Fibroblast of lung (primary cell): ENCODE data around the gene CDC25B. TPM values are rescaled to one million over a fixed set of nuclear protein-coding genes. Genes with fewer than 3 reads are reported as not detected.

ENCODE experiments used
- DNase-seq, 2 donors: peaks; one replicate each; pipeline versions ENCODE4 v3.0.0 to v3.0.0-alpha.2; 2010; ENCODE audit warnings: low read depth in 2 of 2
- H2AFZ ChIP-seq: 2 replicates; pipeline ENCODE4 v1.5.1; 2012; ENCODE audit warnings: low read length, control low read depth, inconsistent platforms
- H3K27ac ChIP-seq: 2 replicates; pipeline ENCODE4 v1.5.1; 2011; ENCODE audit warnings: low read length, control low read depth; ENCODE audit not compliant: insufficient read depth
- H3K27me3 ChIP-seq: 2 replicates; pipeline ENCODE4 v1.5.1; 2011; ENCODE audit warnings: mild to moderate bottlenecking, low read length; ENCODE audit not compliant: control insufficient read depth, insufficient read depth
- H3K36me3 ChIP-seq: 2 replicates; pipeline ENCODE4 v1.5.1; 2011; ENCODE audit warnings: low read length; ENCODE audit not compliant: control insufficient read depth, insufficient read depth
- H3K4me1 ChIP-seq: 2 replicates; pipeline ENCODE4 v1.5.1; 2011; ENCODE audit warnings: low read length; ENCODE audit not compliant: control insufficient read depth, insufficient read depth; ENCODE audit errors: extremely low read depth
- H3K4me2 ChIP-seq: 2 replicates; pipeline ENCODE4 v1.5.1; 2011; ENCODE audit warnings: low read length, control low read depth; ENCODE audit not compliant: insufficient read depth; ENCODE audit errors: extremely low read depth
- H3K4me3 ChIP-seq, 4 experiments: fragments of 200-600 bp in 1 of 4; sonication (generic) in 1 of 4; replicated peaks in 1 of 4; 2 replicates each; pipeline ENCODE4 v1.5.1; 2011 to 2016; ENCODE audit warnings: low read length in 4 of 4, low read depth in 3 of 4, mild to moderate bottlenecking in 3 of 4, control low read depth in 2 of 4, inconsistent platforms in 1 of 4, mixed read lengths in 1 of 4; ENCODE audit not compliant: insufficient read depth in 1 of 4; ENCODE audit errors: control extremely low read depth in 1 of 4
- H3K79me2 ChIP-seq: 2 replicates; pipeline ENCODE4 v1.5.1; 2012; ENCODE audit warnings: mild to moderate bottlenecking, low read length, inconsistent platforms; ENCODE audit not compliant: control insufficient read depth, insufficient read depth
- H3K9ac ChIP-seq: 2 replicates; pipeline ENCODE4 v1.5.1; 2011; ENCODE audit warnings: mild to moderate bottlenecking, low read length, control low read depth; ENCODE audit not compliant: insufficient read depth
- H3K9me3 ChIP-seq: 2 replicates; pipeline ENCODE4 v1.5.1; 2012; ENCODE audit warnings: low read depth, low read length; ENCODE audit not compliant: control insufficient read depth, insufficient read depth
- H4K20me1 ChIP-seq: 2 replicates; pipeline ENCODE4 v1.5.1; 2011; ENCODE audit warnings: low read length; ENCODE audit not compliant: control insufficient read depth, insufficient read depth; ENCODE audit errors: extremely low read depth
- EZH2 ChIP-seq: IDR thresholded peaks from 2 replicates; pipeline ENCODE4 v1.5.1; 2012; ENCODE audit warnings: low read length, control low read depth, mild to moderate bottlenecking; ENCODE audit errors: missing control alignments
- polyA plus RNA-seq, 2 donors: library from polyadenylated mRNA; depleted of rRNA in 1 of 2; stranded (reverse) in 1 of 2; unstranded in 1 of 2; fragments of >200 nt; gene quantifications; 2 replicates each; pipeline ENCODE4 v1.2.1, GENCODE V29; 2011 to 2012; ENCODE audit warnings: missing spikeins in 1 of 2
- total RNA-seq: library from RNA; depleted of rRNA; stranded (reverse); fragments of >200 nt; gene quantifications from 2 replicates; pipeline ENCODE4 v1.2.1, GENCODE V29; 2014
- TF ChIP-seq, protein P1 (sequence below), 2 donors: IDR thresholded peaks in 1 of 2; conservative IDR thresholded peaks in 1 of 2; 1 replicate in 1 of 2; 2 replicates in 1 of 2; pipeline ENCODE4 v1.5.1; 2011 to 2012; ENCODE audit warnings: low read length in 2 of 2, control low read depth in 1 of 2, inconsistent platforms in 1 of 2, low read depth in 1 of 2, mild to moderate bottlenecking in 1 of 2

CDC25B gene
- total and polyA plus RNA-seq, 2 donors (not counting 1 experiment from before 2014, with no cell fraction given): 38.2 to 62.1 TPM

- Histone ChIP-seq H3K9me3 (no peaks in the 10 kb centered on the region), H3K4me3 (no peak overlapping the region), H3K36me3 (no peaks in the 10 kb centered on the region), H2AFZ (no peak overlapping the region), H3K79me2 (peaks cover 8% of the 10 kb centered on the region), H3K27me3 (no peaks in the 10 kb centered on the region), H3K27ac (no peak overlapping the region), H3K4me2 (no peak overlapping the region), H3K9ac (no peak overlapping the region), H3K4me1 (peaks cover 9% of the 10 kb centered on the region), H4K20me1 (no peaks in the 10 kb centered on the region)
- TF ChIP-seq, protein P1, sequence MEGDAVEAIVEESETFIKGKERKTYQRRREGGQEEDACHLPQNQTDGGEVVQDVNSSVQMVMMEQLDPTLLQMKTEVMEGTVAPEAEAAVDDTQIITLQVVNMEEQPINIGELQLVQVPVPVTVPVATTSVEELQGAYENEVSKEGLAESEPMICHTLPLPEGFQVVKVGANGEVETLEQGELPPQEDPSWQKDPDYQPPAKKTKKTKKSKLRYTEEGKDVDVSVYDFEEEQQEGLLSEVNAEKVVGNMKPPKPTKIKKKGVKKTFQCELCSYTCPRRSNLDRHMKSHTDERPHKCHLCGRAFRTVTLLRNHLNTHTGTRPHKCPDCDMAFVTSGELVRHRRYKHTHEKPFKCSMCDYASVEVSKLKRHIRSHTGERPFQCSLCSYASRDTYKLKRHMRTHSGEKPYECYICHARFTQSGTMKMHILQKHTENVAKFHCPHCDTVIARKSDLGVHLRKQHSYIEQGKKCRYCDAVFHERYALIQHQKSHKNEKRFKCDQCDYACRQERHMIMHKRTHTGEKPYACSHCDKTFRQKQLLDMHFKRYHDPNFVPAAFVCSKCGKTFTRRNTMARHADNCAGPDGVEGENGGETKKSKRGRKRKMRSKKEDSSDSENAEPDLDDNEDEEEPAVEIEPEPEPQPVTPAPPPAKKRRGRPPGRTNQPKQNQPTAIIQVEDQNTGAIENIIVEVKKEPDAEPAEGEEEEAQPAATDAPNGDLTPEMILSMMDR (conservative IDR thresholded peaks at IDR 0.05 in 1 of 2, IDR thresholded peaks at IDR 0.05 in 1 of 2; ENCODE audit: low read depth in 1 of 2, low read length in 2 of 2): no peak
- TF ChIP-seq EZH2: no peak
- DNase-seq: no peak
These were observed 32.2 kb upstream of the CDC25B start for GRCh38 chr20:3763671-3764601.

DNA sequence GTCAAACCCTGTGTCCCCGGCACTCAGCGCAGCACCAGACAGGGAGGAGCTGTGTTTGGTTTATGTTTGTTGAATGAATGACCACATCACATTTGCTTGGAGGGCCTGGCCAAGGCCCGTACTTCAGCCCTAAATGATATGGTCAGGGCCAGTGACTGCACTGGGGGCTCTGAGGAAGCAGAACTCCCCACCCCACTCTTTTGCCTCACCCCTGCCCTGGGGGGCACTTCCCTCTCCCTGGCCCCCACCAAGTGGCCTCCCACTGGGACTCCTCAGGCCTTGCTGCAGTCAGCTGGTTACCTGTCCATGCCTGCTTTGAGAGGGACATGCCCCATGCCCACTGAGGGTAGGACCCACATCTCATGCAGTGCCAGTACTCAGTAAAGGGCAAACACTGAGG, 31.5 kb upstream of the CDC25B start:
- Histone ChIP-seq H3K9me3 (no peaks in the 10 kb centered on the region), H3K79me2 (peaks cover 8% of the 10 kb centered on the region), H3K4me3 (no peak overlapping the region), H3K27me3 (no peaks in the 10 kb centered on the region), H2AFZ (no peak overlapping the region), H4K20me1 (no peaks in the 10 kb centered on the region), H3K27ac (no peak overlapping the region), H3K4me1 (peaks cover 10% of the 10 kb centered on the region), H3K4me2 (no peak overlapping the region), H3K9ac (no peak overlapping the region), H3K36me3 (no peaks in the 10 kb centered on the region)
- TF ChIP-seq EZH2: no peak
- DNase-seq: no peak

GRCh38 chr20:3765171-3765882, 30.8 kb upstream of the CDC25B start:
- no peak overlapping the region for H3K27ac ChIP-seq
- no peak overlapping the region for H3K9ac ChIP-seq
- DNase-seq: no peak

More at GRCh38 chr20:3765171-3765882, 30.8 kb upstream of the CDC25B start:
- no peak for TF ChIP-seq EZH2
- TF ChIP-seq, protein P1 (conservative IDR thresholded peaks at IDR 0.05 in 1 of 2, IDR thresholded peaks at IDR 0.05 in 1 of 2; ENCODE audit: low read depth in 1 of 2, low read length in 2 of 2): no peak
- no peaks in the 10 kb centered on the region for H3K27me3 ChIP-seq
- H3K9me3 ChIP-seq: no peaks in the 10 kb centered on the region
- H3K4me1 ChIP-seq: peaks cover 10% of the 10 kb centered on the region
- peaks cover 8% of the 10 kb centered on the region for H3K79me2 ChIP-seq
- H2AFZ ChIP-seq: no peak overlapping the region
- H3K36me3 ChIP-seq: no peaks in the 10 kb centered on the region
- H3K4me2 ChIP-seq: no peak overlapping the region
- H3K4me3 ChIP-seq: no peak overlapping the region
- no peaks in the 10 kb centered on the region for H4K20me1 ChIP-seq
